ENCODE results near the gene PPDPF.

- TF ChIP-seq POLR2AphosphoS5 (IDR thresholded peaks at IDR 0.05; ENCODE audit: borderline replicate concordance, low read depth, low read length): no peak
- TF ChIP-seq EZH2 (IDR thresholded peaks at IDR 0.05): no peak
These were observed 18.5 kb downstream of the PPDPF start for GRCh38 chr20:63539092-63539430.

Data from SK-N-MC (cell line).